ENCODE measurements around the gene STXBP1.
"Not testable (repeated sequence)": the region's sequence is repeated elsewhere in the genome, so short reads cannot be mapped to it uniquely, and the experiment has no call there.

STXBP1 gene

DNA sequence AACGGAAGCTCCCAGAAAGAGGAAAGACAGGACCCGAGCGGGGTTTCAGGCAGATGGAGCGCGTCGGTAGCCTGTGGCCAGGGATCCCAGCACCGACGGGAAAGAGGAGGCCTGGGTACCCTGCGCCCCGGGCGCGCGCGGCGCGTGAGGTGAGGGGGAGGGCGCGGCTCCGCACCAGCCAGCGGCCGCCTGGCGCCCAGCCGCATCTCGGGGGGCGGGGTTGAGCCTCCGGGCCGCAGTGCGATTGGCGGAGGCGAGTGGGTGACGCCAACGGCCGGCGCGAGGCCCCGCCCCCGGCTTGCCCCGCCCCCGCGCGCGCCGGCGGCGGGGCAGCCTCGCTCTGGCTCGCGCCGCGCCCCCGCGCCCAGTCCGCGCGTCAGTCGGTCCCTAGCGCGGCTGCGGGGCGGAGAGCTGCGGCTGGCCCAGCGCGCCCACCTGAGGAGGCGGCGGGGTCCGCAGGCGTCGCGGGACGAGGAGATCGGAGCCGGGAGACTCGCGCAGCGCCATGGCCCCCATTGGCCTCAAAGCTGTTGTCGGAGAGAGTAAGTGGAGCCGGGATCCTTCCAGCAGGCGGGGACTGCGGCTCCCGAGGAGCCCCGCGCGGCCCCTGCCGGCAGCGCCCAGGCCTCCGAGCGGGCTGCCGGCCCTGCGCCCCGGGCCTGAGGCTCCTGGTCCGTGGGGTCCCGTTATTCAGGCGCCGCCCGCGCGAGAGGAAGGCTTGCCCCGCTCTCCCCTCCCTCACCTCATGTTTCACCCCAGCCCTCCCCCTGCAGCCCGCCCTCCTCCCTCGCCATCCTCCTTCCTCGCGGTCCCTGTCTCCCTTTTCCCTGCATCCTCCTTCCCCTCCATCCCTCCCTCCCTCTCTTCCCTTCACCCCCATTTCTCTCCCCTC lies at the start of gene STXBP1:
STXBP1 (plus strand) TSS at position 379 of the 892 bp plus-strand sequence; CDS start at position 506, 127 bp downstream.
- DNase-seq (ENCODE audit: low spot score), result peak; percentile 95

- DNase-seq (ENCODE audit: low spot score), result no peak
Measured at GRCh38 chr9:127562279-127562796, 49.7 kb upstream of the STXBP1 start.

- DNase-seq (ENCODE audit: low spot score), result peak; percentile 79
Measured at GRCh38 chr9:127562841-127563401, 49.2 kb upstream of the STXBP1 start.

GRCh38 chr9:127563579-127563978 lies 48.5 kb upstream of the STXBP1 start:
- DNase-seq (ENCODE audit: low spot score), result no peak

DNA sequence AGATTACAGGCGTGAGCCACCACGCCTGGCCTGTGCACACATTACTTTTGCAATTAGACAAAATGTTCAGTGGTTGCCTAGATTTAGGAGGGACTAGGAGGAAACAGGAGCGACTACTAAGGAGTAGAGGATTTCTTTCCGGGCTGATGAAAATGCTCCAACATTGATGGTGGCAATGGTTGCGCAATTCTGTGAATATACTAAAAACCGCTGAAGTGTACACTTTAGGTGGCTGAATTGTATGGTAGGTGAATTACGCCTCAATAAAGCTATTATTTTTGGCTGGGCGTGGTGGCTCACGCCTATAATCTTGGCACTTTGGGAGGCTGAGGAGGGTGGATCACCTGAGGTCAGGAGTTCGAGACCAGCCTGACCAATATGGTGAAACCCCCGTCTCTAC lies 46.8 kb upstream of the STXBP1 start:
- DNase-seq (ENCODE audit: low spot score), result no peak

DNA sequence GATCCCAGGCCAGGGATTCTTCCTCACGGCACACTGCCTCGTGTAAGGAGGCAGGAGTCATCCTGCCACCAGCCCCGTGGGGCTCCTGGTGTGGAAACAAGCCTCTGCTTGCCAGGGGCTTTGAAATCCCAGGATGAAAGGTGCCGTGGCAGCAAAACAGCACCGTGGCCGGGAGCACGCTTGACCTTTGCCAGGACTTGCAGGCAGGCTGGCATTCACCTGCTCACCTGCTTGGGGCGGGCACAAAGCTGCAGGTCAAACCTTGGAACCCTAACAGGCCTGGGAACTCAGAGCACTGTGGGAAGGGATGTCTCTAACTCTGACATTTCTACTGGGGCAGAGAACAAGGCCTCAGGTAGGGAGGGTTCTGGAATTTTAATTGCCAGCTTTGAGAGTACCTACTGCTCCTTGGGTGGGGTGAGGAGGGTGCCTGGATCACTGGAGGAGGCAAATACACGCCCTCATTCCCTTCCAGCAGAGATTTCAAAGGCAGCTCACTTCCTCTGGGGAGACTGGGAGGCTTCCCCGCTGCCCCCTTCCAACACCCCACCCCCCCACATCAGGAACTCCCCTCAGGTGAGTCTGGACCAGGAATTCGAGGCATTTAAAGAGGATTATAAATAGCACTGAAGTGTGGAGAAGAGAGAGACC lies 45.6 kb upstream of the STXBP1 start:
- DNase-seq (ENCODE audit: low spot score), result no peak

GRCh38 chr9:127567035-127567729 lies 44.9 kb upstream of the STXBP1 start:
- no peak for DNase-seq (ENCODE audit: low spot score)

- no peak for DNase-seq (ENCODE audit: low spot score)
Measured at GRCh38 chr9:127567730-127568617, 44.1 kb upstream of the STXBP1 start.

GRCh38 chr9:127568618-127568970 lies 43.5 kb upstream of the STXBP1 start:
- DNase-seq (ENCODE audit: low spot score), result no peak

- peak; percentile 89 for DNase-seq (ENCODE audit: low spot score)
Measured at GRCh38 chr9:127568971-127569885, 42.8 kb upstream of the STXBP1 start.

DNA sequence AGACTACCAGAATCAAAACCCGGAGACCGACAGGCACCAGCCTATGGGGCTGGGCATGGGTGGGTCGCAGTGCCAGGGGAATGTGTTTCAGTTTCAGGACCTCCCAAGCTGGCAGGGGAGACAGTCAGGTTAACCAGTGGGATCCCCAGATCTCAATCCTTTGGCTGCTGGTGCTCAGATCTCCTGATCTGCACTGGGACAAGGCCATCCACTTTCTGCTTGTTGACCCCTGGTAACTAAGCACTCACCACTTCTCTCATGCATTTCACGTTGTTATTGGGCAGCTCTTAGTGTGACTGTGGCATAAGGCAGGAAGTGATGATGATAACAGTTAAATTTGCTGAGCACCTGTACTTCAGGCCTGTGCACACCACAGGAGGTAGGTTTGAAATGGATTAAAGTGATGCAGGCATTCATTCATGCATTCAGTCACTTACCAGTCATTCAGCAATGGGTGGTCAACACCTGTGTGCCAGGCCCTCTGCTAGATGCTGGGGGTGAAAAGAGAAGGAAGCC lies 42.1 kb upstream of the STXBP1 start:
- DNase-seq (ENCODE audit: low spot score), result no peak

GRCh38 chr9:127570533-127571111 lies 41.5 kb upstream of the STXBP1 start:
- no peak for DNase-seq (ENCODE audit: low spot score)

DNA sequence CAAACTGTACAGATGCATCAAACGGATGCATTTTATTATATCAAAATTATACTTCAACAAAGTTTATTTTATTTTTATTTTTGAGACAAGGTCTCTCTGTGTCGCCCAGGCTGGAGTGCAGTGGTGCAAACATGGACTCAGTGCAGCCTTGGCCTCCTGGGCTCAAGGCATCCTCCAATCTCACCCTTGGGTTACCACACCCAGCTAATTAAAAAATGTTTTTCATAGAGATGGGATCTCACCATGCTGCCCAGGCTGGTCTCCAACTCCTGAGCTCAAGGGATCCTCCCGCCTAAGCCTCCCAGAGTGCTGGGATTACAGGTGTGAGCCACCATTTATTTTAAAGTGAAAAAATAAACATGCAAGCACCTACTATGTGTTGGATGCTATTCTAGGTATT lies 40.1 kb upstream of the STXBP1 start:
- DNase-seq (ENCODE audit: low spot score), result no peak

DNA sequence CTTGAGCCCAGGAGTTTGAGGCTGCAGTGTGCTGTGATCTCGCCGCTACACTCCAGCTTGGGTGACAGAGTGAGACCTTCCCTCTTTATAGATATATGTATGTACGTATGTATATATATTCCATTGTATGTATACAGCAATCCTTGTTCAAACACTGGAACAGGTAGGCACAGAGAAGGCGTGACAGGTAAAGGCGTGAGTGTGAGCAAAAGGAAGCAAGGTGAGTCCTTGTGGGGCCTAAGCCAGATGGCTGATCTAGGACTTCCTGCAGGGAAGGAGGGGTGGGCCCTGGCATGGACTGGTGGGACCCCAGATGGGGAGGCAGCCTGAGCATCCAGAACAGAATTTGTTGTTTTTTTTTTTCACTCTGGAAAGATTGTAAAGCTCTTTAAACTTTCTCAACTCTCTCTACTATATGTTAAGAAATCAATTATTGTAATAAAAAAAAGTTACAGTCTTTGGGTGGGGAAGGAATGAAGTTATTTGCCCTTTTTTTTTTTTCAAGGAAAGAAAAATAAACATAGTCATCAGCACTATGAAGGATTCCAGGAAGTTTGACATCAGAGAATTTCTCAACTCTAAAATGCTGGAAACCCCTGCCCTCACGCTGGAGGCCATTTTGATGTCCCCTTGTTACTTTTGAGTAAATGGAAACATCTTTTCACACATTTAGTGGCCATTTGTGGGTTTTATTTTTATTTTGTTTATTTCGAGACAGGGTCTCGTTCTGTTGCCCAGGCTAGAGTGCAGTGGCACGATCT lies 38.9 kb upstream of the STXBP1 start:
- DNase-seq (ENCODE audit: low spot score), result no peak

DNA sequence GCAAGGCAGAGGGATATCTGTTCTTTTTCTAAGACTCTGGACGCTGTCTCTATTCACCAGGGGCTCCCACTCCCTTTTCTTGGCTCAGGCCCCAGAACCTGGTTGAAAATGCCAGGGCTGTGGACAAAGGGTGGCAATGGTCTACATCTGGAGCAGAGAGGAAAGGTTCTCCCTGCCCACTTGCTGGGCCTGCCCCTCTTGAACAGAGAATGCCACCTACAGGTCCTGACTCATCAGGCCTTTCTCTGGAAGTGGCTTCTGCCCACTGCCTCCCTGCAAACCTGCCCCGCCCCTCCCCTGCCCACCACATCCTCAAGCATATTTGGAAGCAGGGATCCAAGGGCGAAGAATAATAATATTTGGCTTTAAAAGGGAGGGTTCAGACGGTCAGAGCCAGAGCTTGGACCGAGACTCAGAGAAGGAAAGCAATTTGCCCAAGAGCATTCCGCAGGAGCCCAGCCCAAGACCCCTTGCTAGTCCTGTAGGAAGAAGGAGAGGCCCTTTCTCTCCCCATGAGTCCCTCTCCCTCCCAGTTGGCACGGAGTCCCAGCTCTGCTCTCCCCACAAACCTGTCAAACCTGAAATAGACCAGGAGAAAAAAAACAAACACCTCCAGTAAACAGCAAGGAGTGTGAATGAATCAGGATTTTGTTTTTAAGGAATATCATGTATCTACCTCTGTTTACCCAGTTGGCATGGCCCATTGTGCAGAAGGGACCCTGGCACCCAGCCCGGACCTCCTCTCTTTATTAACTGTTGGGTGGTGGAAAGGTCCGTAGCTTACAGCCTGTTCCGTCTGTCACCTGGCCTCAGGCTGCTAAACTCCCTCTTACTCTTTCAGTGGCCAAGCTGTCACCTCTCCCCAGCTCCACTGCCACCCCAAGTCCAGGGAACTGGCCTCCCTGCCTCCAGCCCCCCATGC lies 37.7 kb upstream of the STXBP1 start:
- no peak for DNase-seq (ENCODE audit: low spot score)

DNA sequence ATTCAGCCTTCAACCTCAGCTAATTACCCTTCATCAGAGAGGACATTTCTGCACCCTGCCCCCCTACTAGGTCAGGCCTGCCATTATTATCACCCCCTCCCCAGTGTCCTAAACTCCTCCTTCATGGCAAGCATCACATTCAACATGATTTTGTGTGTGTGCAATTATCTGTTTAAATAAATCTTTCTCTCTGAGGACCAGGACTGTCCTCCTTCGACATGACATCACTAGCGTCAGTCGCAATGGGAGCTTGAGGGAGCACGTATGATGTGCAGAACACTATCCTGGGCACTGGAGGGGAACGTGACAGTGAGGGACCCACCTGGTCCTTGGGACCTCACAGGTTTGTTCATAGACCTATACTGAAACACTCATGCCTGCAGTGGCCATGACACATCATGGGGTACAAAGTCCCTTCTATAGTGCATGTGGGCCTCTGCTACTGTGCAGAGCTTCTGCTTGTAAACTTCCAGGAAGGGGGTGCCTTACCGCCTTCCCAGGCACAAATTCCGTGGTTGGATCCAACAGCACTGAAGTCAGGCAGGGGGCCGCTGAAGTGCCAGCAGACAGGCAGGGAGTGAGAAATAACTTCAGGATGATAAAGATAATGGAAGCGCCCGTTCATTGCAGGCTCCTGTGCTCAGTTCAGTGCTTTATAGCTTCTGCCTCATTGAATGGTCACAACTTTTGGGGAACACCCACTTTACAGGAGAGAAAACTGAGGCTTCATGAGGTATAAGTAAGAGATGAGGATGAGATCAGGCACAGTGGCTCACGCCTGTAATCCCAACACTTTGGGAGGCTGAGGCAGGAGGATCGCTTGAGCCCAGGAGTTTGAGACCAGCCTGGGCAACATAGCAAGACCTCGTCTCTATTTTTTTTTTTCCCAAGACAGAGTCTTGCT lies 36.0 kb upstream of the STXBP1 start:
- no peak for DNase-seq (ENCODE audit: low spot score)

DNA sequence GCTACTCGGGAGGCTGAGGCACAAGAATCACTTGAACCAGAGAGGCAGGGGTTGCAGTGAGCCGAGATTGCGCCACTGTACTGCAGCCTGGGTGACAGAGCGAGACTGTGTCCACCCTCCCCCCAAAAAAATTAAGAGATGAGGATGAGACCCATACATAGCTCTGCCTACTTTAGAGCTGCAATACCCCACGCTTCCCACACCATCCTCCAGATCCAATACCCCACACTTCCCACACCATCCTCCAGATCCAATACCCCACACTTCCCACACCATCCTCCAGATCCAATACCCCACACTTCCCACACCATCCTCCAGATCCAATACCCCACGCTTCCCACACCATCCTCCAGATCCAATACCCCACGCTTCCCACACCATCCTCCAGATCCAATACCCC lies 34.9 kb upstream of the STXBP1 start:
- DNase-seq (ENCODE audit: low spot score), result not testable (repeated sequence)
